Measurements from ENCODE around the gene MAP1LC3B2.
"Not testable (repeated sequence)": the region's sequence is repeated elsewhere in the genome, so short reads cannot be mapped to it uniquely, and the experiment has no call there.

Gene MAP1LC3B2

DNA sequence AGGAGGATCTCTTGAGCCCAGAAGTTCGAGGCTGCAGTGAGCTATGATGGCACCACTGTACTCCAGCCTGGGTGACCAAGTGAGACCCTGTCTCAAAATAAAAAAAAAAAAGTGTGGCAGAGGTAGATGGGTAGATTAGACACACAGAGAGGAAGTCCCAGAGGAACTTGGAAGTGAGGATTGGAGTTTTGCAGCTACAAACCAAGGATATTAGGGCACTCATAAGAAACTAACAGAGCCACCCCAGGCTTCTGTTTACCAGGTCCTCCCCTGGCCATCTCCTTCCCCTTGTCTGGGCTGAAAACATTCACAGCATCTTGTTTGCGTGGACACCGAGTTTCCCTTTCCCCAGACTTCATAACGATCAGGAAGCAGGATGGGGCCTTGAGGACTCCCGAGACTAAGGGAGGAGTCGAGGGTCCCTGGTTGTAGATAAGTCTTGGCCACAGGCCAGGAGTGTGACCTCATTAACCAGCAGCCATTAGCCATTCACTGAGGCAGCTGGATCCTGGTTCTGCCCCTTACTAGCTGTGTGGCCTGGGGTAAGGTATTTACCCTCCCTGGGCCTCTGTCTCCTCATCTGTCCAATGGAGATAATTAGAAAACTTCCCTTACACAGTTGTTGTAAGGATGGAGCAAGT is 2.1 kb downstream of the MAP1LC3B2 start:
- DNase-seq = no peak

DNA sequence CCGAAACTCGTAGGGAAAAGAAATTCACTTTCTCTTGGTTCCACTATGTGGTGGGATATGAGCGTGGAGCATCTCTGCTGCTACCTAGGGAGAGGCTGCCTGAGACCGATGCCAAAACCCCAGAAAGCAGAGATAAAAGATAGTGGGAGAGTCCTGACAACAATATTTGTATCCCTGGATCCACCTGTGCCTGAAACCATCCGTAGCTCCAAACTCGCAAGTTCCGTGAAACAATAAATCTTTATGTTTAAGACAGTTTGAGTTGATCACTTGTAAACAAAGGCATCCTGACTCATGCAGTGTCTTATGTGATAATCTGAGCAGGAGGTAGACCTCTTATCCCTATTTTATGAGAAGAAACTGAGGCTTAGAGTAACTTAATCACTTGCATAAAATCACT is 2.9 kb downstream of the MAP1LC3B2 start:
- no peak for DNase-seq

DNA sequence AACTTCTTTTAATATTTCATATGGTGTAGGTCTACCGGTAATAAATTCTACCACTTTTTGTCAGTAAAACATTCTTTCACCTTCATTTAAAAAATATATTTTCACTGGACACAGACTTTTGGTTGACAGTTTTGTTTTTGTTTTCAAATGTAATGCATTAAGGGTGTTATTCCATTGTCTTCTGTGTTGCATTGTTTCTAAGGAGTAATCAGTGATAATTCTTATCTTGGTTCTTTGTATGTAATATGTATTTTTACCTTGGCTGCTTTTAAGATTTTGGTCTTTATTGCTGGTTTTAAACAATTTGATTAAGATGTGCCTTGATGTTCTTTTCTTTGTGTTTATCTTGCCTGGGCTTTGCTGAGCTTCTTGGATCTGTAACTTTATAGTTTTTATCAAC is 4.1 kb downstream of the MAP1LC3B2 start:
- no peak for DNase-seq

DNA sequence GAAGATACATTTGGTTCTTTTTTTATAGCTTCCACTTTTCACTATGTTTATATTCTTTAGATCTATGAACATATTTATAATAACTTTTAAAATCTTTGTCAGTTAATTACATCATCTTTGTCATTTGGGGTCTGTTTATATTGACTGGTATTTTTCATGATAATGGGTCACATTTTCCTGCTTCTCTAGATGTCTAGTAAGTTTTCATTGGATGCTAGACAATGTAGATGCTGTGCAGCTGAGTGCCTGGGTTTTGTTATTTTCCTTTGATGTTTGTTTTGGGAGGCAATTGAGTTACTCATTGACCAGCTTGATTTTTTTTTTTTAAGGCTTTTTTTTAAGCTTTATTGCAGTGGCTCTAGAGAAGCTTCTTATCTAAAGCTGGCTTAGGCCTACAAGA is 4.9 kb downstream of the MAP1LC3B2 start:
- no peak for DNase-seq

DNA sequence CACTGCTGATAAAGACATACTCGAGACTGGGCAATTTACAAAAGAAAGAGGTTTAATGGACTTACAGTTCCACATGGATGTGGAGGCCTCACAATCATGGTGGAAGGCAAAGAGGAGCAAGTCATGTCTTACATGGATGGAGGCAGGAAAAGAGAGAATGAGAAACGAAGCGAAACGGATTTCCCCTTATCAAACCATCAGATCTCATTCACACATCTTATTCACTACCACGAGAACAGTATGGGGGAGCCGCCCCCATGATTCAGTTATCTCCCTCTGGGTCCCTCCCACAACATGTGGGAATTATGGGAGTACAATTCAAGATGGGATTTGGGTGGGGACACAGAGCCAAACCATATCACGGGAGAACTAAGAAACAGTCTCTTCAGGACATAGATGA is 6.0 kb downstream of the MAP1LC3B2 start:
- DNase-seq = not testable (repeated sequence)

DNA sequence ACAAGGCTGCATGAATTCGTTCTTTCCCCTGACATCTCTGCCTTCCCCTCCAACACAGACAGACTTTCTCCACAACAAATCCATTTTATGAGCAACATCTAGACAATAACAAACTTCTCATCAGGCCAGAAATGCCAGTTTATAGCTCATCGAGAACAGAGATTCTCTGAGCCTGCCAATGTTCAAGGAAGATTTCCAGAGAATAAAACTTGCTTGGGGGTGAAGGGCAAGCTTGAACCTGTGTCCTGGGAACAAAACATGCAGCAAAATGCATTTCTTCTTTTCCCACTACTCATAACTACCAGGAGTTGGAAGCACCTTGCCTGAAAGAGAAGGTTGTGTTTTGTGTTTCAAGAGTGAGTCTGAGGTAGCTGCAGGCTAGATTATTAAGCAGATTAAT is 6.8 kb downstream of the MAP1LC3B2 start:
- DNase-seq = no peak

DNA sequence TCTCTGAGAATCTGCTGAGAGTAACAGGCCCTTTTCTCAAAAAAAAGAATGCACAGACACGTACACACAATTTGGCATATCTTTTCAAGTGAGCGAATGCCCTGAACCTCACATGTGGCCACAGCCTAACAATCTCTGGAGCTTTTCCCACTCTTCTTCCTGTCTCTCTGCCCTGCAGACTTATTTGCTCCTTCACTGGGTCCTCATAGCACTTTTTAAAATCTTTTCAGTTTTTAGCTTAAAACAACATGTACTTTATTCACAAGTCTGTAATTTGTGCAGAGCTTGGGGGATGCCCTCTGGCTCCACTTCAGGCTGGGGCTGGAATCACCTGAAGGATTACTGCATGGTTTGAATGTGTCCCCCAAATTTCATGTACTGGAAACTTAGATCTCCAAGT is 9.0 kb downstream of the MAP1LC3B2 start:
- no peak for DNase-seq

DNA sequence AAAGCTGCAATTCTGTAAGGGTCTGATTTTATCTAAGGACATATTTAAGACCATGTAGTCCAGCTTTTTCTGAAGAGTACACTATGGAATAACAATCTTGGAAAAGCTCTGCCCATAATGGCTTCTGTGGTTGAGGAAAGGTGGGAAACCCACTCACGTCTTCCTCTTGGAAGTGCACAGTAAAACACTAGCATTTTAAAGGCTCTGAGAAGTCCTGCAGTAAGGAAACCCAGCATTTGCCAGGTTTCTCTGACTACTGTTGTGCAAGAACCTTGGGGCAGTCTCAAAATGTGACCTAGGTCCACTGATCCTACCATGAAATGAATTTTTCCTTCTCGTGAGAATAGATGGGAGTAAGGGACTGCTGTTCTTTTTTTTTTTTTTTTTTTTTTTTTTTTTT is 11.9 kb downstream of the MAP1LC3B2 start:
- no peak for DNase-seq

DNA sequence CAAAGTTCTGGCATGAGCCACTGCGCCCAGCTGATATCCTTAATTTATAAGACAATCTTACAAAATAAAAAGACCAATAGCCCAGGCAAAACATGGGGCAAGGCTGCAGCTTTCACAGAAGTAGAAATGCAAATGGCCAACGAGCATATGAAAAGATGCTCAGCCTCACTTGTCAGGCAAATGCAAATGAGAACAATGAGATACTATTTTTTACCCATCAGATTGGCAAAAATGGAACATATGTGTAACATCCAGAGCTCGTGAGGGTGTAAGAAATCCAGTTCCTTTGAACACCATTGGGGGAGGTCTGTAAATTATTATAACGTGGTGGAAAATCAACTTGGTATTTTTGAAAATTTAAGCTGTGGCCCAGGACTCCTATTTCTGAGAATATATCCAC is 14.6 kb downstream of the MAP1LC3B2 start:
- no peak for DNase-seq

DNA sequence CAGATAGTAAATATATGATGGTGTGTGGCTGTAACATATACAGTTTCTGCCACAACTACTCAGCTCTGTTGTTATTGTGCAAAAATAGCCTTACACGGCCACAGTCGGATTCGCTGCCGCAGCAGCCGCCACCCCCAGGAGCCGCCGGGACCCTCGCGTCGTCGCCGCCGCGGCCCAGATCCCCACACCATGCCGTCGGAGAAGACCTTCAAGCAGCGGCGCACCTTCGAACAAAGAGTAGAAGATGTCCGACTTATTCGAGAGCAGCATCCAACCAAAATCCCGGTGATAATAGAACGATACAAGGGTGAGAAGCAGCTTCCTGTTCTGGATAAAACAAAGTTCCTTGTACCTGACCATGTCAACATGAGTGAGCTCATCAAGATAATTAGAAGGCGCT is 16.6 kb downstream of the MAP1LC3B2 start:
- DNase-seq = not testable (repeated sequence)

DNA sequence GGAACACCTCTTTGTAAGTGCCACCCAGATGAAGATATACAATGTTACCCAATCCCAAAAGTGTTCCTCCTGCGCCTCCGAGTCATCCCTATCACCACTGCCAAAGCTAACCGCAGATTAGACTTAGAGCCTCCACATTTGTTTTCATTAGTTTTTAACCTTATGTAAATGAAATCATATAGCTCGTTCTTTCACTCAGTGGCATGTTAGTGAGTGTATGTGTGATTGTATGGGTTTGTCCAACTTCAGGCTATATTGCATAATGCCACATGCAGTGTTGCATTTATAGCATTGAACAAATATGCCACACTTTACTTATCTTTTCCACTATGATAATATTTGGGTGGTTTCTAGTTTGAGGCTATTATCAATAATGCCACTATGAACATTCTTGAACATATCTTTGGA is 18.0 kb downstream of the MAP1LC3B2 start:
- no peak for DNase-seq

DNA sequence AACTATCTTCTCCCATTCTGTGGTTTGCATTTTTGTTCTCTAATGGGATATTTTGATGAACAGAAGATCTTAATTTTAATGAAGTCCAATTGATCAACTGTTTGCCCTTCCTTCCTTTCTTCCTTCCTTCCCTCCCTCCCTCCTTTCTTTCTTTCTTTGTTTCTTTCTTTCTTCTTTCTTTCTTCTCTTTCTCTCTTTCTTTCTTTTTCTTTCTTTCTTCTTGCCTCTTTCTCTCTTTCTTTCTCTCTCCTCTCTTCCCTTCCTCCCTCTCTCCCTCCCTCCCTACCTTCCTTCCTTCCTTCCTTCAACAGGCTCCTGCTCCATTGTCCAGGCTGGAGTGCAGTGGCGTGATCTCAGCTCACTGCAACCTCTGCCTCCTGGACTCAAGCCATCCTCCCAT is 18.9 kb downstream of the MAP1LC3B2 start:
- DNase-seq = no peak

DNA sequence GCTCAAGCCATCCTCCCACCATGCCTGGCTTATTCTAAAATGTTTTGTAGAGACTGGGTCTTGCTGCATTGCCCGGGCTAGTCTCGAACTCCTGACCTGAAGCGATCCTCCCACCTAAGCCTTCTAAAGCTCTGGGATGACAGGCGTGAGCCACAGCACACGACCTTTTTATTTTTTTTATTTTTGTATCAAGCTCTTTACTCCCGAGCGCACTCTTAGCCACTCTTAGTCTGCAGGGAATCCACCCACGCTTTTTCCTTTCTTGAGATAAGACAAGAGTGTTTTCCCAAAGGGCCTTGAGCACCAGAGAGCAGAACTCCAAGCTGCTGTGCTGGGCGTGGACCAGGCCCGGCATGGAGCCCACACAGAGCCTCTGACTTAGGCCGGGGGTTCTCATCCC is 23.4 kb downstream of the MAP1LC3B2 start:
- no peak for DNase-seq

DNA sequence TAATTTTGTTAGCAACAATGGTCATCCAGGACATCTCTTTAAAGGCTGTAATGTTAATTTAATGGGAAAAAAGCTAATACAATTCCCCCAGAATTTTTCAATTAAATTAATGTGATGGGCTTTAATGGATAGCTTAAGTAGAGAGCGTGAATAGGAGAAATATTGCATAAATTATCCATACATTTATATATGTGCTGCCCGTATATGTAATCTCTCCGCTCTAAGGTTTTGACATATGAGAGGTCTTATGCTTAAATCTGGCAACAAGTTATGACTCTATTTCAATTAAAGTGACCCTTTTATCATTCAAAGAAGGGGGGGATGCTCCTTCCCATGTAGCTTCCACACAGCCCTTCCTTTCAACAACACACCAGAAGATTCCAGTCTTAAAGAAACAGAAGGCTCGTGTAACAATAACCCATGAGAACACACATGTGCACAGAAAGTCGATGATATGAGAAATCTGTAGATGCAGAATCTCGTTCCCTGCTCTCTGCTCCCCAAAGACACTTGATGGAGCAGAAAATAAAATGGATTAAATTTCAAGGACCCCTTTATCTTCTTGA is 24.0 kb downstream of the MAP1LC3B2 start:
- DNase-seq = no peak

DNA sequence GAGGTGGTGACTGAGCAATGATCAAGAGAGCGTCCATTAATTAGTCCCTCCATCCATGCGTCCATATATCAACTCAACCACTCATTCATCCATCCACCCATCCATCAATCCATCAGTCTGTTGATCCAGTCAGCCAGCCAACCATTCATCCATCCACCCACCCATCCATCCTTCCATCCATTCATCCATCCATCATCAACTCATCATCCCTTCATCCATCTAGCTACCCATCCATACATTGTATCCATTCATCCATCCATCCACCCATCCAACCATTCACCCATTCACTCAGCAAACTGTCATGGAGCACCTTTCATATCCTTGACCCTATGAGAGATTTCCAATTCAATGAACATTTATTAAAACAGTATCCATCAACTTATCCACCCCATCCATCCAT is 28.1 kb downstream of the MAP1LC3B2 start:
- DNase-seq = no peak

DNA sequence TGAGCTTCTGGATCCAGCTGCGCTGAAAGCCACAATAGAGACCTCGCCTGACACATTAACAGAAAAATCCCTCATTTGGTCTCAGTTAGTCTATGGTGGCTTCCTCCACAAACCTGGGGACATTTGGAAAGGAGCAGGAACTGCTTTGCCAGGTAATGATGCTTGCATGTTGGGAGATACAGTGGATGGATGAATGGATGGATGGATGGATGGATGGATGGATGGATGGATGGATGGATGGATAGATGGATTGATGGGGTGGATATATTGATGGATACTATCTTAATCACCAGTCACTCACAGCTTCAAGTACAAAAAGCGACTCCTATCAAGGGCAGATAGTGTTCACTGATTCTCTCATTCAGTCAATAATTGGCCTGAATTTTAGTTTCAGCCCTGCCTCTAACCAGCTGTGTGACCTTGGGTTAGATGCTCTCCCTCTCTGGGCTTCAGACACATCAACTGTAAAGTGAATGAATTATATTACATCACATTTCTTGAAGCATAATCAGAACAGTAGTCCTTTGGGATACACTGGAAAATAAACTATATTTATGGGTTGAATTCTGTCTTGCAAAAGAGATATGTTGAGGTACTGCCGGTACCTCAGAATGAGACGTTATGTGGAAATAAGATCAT is 29.3 kb downstream of the MAP1LC3B2 start:
- DNase-seq = no peak

DNA sequence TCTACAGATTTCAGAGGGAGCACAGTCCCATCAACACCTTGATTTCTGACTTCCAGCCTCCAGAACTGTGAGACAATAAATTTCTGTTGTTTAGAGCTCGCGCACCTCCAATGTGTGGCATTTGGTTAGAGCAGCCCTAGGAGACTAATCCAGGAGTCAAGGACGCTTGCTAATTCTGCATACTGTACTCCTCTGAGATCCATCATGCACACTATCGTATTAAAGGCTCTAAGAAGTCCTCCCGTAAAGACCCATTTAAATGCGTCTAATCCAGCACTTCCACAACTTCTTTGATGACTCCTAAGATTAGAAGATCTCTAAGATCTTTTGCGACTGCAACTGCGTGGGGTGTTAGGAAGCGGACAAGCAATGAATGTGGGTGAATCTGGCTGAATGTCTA is 30.4 kb downstream of the MAP1LC3B2 start:
- no peak for DNase-seq

DNA sequence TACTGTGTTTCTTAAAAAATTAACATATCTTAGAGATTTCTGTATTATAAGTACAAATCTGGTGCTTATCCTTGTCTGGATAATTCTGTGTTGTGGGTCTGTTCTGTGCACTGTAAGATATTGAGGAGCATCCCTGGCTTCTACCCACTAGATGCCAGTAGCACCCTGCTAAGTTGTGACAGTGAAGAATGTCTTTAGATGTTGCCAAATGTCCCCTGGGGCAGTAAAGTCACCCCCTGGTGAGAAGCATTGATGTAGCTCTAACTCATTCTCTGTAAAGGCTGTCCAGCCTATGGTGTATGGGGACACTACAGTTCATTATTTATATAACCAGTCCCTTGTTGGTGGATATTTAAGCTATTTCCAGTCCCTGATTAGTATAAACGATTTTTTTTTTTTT is 31.4 kb downstream of the MAP1LC3B2 start:
- DNase-seq = no peak

DNA sequence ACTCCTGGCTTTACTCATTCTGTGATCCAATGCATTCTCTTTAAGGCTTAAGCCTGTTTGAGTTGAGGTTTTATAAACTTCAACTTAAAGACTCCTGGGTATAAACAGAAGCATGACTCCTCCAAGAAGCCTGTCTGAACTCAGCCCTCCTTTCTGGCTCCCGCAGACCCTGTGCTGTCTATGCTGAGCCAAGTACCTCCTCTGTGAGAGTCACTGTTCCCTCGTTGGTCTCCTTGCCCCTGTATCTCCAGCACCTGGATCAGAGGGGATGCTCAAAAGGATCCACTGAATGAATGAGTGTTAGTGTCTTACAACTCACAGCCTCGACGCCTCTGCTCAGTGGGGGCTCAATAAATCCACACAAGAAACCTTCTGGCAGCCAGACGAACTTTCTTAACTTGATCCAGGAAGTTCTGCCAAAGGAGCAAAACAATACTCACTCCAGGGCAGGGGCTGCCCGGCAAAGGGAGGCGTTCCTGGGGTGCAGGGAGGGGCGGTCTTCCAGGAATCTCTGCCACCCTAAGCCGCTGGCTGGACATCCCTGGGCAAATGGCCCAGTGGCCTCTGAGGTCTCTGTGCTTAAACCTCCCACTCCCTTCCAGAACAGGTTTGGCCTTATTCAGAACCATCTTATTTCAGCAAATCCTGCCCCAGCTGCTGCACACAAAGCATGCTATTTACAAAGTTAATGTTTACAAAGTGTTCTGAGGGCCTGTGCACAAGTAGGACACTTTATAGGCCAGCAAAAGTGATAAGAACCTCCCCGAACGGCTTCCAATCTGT is 32.9 kb downstream of the MAP1LC3B2 start:
- DNase-seq = no peak

DNA sequence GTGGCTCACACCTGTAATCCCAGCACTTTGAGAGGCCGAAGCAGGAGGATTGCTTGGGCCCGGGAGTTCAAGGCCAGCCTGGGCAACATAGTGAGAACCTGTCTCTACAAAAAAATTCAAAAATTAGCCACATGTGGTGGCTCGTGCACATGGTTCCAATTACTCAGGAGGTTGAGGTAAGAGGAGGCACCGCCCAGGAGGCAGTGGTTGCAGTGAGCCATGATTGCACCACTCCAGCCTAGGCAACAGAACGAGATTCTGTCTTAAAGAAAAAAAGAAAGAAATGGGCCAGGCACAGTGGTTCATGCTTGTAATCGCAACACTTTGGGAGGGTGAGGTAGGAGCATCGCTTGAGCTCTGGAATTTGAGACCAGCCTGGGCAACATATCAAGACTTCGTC is 33.5 kb downstream of the MAP1LC3B2 start:
- DNase-seq = no peak

DNA sequence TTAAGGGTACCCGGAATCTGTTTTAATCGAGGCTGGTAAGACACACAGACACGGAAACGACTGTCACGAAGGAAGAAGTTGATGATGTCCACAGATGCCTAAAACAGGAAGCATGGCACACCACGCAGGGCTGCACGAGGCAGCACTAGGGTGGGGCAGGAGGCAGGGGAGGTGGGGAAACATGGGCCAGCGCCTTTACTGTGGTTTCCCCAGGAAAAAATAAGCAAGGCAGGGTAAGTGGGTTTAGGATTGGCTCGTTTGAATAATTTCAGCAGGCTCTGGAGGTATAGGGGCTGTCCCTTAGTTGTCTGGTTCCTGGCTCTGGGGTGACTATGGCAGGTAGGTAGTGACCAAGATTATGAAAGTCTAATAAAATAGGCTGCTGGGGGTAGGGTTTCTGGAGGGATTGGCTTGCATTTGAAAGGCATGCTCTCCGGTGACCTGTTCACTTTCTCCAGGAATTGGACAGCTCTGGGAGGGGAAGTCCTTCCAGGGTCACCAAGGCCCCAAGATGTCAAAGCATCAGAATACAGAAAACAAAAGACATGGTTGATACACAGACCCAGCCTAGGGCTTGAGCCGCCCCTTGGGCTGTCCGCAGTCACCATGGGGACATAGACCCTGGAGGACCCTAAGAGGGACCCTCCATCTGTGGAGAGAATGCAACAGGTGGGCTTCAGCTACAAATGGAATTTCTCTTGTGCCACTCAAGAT is 35.3 kb downstream of the MAP1LC3B2 start:
- no peak for DNase-seq

DNA sequence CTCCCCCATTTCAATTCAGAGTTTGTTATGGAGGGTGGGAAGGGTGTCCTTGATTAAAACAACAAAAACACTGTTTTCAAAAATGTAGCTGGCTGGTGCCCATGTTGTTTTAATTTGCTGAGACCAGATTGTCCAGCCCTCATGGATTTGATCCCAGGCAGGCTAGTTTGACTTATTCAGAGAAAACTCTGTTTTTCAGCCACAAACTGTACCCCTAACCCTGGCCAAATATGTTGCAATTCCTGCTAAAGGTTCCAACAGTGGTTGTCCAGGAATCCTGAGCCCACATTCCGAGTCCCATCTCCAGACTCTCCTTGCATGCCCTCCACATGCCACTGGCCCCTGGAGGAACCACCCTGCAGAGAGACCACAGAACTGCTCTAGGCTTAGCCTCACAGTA is 36.0 kb downstream of the MAP1LC3B2 start:
- DNase-seq = no peak

DNA sequence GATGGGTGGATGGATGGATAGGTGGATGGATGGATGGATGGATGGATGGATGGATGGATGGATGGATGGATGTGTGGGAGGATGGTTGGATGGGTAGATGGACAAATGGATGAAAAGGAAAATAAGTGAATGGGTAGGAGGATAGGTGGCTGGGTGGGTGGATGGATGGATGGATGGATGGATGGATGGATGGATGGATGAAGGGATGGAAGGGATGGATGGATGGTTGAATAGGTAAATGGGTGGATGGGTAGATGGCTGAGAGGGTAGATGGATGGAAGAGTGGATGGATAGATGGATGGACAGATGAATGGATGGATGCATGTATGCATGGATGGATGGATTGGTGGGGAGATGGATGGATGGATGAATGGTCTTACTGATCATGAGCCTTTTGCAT is 36.5 kb downstream of the MAP1LC3B2 start:
- DNase-seq = no peak
